ENCODE measurements around the gene NOXA1. TPM values are rescaled to one million over a fixed set of nuclear protein-coding genes. Genes with fewer than 3 reads are reported as not detected.
A peak's percentile ranks its signal among the peaks of the same experiment; 100 is the strongest.

The NOXA1 gene
- total and polyA plus RNA-seq, 9 of the 15 experiments (the other 6 are each of a cell fraction or from before 2014, with no cell fraction given), result 0.07 to 1.2 (median 0.20) TPM; not detected in 4

DNA sequence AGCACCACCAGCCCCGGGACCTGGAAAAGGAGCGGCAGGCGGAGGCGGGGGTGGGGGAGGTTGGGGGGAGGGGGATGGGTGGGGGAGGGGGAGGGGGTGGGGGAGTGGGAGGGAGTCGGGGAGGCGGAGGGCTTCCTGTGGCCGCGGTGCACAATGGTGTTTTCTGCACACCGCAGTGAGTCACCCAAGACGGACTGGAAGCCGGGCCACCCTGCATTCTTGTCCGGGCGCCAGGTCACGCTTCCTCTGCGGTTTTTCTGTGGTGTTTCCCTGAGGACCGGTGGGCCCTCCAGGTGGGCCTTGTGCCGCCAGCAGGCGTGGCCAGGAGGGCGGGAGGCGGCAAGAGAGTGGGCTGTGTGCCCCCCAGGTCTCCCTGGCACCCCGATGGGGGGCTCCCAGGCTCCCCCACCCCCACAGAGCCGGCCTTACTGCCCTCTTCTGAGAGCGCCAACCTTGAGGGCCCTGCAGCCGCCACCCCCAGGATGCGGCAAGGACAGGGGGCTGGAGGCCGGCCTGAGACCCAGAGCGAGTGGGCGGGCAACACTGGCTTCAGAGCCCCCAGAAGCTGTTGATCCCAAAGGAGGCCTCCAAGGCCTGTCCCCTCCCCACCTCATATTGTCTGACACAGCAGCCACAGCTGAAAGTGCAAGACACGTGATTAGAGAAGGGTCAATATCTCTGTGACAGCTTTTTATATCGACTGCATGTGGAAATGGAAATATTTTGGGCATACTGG is 11.4 kb upstream of the NOXA1 start (continued):
- TF ChIP-seq ESRRA (IDR thresholded peaks at IDR 0.05; ENCODE audit: borderline replicate concordance, low read depth) (peak; percentile 80; the same call in 1 of the 2 replicates), ZNF408 (CRISPR knock-in tag; IDR thresholded peaks at IDR 0.05; ENCODE audit: low read depth) (no peak), CAMTA2 (CRISPR knock-in tag; conservative IDR thresholded peaks at IDR 0.05) (no peak), ZBTB1 (CRISPR knock-in tag; IDR thresholded peaks at IDR 0.05; ENCODE audit: borderline replicate concordance, low read depth) (peak; percentile 83), JUND (IDR thresholded peaks at IDR 0.05; ENCODE audit: borderline replicate concordance, low read depth, low read length) (peak; percentile 91), JUND (tag; IDR thresholded peaks at IDR 0.05; ENCODE audit: borderline replicate concordance, low read depth, low read length) (peak; percentile 62; the same call in 1 of the 3 replicates), ZNF212 (CRISPR knock-in tag; IDR thresholded peaks at IDR 0.05) (no peak), KDM5B (IDR thresholded peaks at IDR 0.05; ENCODE audit: insufficient replicate concordance, low read depth, low read length) (no peak), TOE1 (IDR thresholded peaks at IDR 0.05; ENCODE audit: borderline replicate concordance) (peak; percentile 45; the same call in 1 of the 2 replicates), TOE1 (CRISPR knock-in tag; IDR thresholded peaks at IDR 0.05; ENCODE audit: borderline replicate concordance, low read depth) (no peak), KLF1 (tag; IDR thresholded peaks at IDR 0.05) (0 out of 2 replicates have a peak, but pooled peaks have one; percentile 24), ZFX (CRISPR knock-in tag; IDR thresholded peaks at IDR 0.05) (peak; percentile 78), DPF2 (IDR thresholded peaks at IDR 0.05) (peak; percentile 48; the same call in 1 of the 2 replicates), THRAP3 (IDR thresholded peaks at IDR 0.05; ENCODE audit: borderline replicate concordance) (no peak), HNRNPLL (IDR thresholded peaks at IDR 0.05; ENCODE audit: low read depth, low read length, poor library complexity, severe bottlenecking) (no peak), SPI1 (IDR thresholded peaks at IDR 0.05; ENCODE audit: borderline replicate concordance, low read depth, low read length) (0 out of 2 replicates have a peak, but pooled peaks have one; percentile 14), CHCHD3 (CRISPR knock-in tag; IDR thresholded peaks at IDR 0.05) (no peak), SAFB (IDR thresholded peaks at IDR 0.05; ENCODE audit: borderline replicate concordance, low read depth, low read length) (no peak)
- TF ChIP-seq, protein P1, sequence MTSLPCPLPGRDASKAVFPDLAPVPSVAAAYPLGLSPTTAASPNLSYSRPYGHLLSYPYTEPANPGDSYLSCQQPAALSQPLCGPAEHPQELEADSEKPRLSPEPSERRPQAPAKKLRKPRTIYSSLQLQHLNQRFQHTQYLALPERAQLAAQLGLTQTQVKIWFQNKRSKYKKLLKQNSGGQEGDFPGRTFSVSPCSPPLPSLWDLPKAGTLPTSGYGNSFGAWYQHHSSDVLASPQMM (CRISPR knock-in tag; IDR thresholded peaks at IDR 0.05), result no peak
- TF ChIP-seq, protein P2, sequence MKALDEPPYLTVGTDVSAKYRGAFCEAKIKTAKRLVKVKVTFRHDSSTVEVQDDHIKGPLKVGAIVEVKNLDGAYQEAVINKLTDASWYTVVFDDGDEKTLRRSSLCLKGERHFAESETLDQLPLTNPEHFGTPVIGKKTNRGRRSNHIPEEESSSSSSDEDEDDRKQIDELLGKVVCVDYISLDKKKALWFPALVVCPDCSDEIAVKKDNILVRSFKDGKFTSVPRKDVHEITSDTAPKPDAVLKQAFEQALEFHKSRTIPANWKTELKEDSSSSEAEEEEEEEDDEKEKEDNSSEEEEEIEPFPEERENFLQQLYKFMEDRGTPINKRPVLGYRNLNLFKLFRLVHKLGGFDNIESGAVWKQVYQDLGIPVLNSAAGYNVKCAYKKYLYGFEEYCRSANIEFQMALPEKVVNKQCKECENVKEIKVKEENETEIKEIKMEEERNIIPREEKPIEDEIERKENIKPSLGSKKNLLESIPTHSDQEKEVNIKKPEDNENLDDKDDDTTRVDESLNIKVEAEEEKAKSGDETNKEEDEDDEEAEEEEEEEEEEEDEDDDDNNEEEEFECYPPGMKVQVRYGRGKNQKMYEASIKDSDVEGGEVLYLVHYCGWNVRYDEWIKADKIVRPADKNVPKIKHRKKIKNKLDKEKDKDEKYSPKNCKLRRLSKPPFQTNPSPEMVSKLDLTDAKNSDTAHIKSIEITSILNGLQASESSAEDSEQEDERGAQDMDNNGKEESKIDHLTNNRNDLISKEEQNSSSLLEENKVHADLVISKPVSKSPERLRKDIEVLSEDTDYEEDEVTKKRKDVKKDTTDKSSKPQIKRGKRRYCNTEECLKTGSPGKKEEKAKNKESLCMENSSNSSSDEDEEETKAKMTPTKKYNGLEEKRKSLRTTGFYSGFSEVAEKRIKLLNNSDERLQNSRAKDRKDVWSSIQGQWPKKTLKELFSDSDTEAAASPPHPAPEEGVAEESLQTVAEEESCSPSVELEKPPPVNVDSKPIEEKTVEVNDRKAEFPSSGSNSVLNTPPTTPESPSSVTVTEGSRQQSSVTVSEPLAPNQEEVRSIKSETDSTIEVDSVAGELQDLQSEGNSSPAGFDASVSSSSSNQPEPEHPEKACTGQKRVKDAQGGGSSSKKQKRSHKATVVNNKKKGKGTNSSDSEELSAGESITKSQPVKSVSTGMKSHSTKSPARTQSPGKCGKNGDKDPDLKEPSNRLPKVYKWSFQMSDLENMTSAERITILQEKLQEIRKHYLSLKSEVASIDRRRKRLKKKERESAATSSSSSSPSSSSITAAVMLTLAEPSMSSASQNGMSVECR (CRISPR knock-in tag; IDR thresholded peaks at IDR 0.05), result no peak
- TF ChIP-seq, protein P3, sequence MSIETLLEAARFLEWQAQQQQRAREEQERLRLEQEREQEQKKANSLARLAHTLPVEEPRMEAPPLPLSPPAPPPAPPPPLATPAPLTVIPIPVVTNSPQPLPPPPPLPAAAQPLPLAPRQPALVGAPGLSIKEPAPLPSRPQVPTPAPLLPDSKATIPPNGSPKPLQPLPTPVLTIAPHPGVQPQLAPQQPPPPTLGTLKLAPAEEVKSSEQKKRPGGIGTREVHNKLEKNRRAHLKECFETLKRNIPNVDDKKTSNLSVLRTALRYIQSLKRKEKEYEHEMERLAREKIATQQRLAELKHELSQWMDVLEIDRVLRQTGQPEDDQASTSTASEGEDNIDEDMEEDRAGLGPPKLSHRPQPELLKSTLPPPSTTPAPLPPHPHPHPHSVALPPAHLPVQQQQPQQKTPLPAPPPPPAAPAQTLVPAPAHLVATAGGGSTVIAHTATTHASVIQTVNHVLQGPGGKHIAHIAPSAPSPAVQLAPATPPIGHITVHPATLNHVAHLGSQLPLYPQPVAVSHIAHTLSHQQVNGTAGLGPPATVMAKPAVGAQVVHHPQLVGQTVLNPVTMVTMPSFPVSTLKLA (conservative IDR thresholded peaks at IDR 0.05), result peak in 1 of 2 experiments; percentile 46; a peak in 1 of 4 replicates
